HG03469 (cell line): ENCODE results near the gene YY1.
"Not testable (repeated sequence)": the region's sequence is repeated elsewhere in the genome, so short reads cannot be mapped to it uniquely, and the experiment has no call there.

Experiments used
- ATAC-seq: cut with Tn5 transposase; IDR thresholded peaks from one replicate; pipeline ENCODE4 v1.9.1; 2021; ENCODE audit warnings: mild to moderate bottlenecking, moderate library complexity, moderate number of reproducible peaks; ENCODE audit not compliant: unreplicated experiment

YY1 gene

DNA sequence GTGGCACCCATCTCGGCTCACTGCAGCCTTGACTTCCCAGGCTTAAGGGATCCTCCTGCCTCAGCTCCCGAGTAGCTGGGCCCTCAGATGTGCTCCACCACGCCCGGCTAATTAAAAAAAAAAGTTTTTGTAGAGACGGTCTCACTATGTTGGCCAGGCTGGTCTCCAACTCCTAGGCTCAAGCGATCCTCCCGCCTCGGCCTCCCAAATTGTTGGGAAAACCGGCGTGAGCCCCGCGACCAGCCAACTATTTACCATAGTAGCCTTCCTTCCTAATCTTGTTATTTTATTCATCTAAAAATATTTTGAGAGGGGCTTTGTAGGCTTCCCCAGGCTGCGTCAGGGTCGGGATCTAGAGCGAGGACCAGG is 25.4 kb upstream of the YY1 start:
- ATAC-seq = no peak

- peak; percentile 78 for ATAC-seq
Observed at GRCh38 chr14:100213956-100214769, 24.8 kb upstream of the YY1 start.

DNA sequence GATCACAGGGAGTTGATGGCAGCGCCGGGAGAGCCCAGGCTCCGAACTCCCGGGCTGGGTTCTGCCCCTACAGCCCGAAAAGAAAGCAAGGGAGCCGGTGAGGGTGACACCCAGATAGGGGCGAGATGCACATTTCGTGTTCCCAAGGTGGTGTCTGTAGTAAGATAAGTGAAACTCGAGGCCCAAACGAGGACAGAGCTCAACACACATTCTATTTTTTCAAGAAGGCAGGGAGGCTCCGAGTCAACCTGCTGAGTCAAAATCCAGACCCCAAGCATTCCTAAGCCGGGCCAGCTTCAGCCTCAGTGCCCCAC is 24.2 kb upstream of the YY1 start:
- peak; percentile 4 for ATAC-seq

DNA sequence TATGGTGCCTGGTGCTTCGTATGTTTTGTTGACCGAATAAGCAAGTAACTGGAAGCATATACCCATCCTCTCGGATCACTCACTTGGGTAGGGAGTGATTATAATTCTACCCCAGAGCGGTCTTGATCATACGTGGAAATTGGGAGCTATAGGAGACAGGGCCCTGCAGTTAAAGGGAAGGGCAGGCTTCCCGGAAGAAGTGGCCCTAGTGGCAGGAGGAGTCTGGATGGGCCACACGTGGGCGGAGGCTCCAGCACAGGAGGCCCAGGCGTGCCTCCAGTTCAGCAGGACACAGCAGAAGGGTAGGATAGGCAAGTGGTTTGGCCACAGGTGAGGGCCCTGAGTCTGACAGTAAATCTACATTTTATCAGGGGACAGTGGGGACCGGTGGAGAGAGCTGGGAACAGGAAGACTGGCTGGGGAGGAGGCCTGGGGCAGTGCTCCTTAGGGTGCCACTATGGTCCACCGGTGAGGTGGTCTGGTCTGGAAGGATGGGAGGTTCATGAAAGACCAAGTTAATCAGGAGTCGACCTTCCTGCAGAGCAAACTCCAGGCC is 23.5 kb upstream of the YY1 start:
- ATAC-seq = no peak

- no peak for ATAC-seq
Observed at GRCh38 chr14:100219126-100219785, 19.7 kb upstream of the YY1 start.

GRCh38 chr14:100221533-100222223 is 17.3 kb upstream of the YY1 start:
- peak; percentile 94 for ATAC-seq

DNA sequence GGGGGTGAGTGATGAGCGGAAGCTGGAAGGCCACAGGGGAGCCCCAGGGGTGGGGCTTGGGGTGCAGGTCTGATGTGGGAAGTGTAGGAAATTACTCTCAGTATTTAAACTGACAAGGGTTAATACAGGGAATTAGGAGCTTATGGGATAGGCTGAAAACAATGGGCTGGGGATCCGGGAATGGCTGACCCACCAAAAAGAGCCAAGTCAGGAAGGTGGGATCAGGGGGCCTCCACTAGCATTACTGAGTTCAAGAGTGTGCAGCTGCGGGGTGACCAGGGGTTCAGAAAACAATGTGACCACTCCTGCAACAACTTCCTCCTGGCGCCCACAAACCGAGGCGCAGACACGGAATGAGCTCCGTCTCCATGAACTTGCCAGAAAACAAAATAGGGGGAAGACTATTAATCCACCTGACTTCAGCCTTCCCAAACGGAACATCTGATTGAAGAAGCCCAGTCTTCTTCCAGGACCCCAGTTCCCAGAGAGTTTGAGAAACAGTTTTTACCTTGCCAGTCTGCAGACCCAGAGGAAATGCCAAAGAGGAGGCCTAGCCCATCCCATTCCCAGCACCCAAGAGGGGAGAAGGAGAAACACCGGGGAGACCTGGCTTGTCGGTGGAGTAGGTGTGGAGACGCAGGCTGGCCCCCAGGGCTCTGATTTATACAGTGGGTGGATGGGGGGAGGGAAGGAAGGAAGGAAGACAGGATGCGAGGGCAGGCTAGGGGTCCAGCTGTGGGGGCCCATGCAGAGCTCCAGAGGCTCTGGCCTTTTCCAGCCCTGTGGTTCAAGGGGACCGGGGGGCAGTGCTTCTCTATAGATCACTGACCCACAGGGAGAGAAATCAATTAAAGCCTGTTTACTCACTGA is 16.5 kb upstream of the YY1 start:
- no peak for ATAC-seq

- no peak for ATAC-seq
Observed at GRCh38 chr14:100223332-100224201, 15.4 kb upstream of the YY1 start.

GRCh38 chr14:100224229-100224866 is 14.6 kb upstream of the YY1 start:
- ATAC-seq = no peak

- no peak for ATAC-seq
Observed at GRCh38 chr14:100225169-100225568, 13.8 kb upstream of the YY1 start.

- ATAC-seq = no peak
Observed at GRCh38 chr14:100230361-100230760, 8.6 kb upstream of the YY1 start.

GRCh38 chr14:100234511-100234910 is 4.4 kb upstream of the YY1 start:
- ATAC-seq = no peak

- ATAC-seq = not testable (repeated sequence)
Observed at GRCh38 chr14:100236271-100236818, 2.6 kb upstream of the YY1 start.

- ATAC-seq = no peak
Observed at GRCh38 chr14:100236881-100237280, 2.1 kb upstream of the YY1 start.

- ATAC-seq = no peak
Observed at GRCh38 chr14:100237735-100238418, 1.1 kb upstream of the YY1 start.

DNA sequence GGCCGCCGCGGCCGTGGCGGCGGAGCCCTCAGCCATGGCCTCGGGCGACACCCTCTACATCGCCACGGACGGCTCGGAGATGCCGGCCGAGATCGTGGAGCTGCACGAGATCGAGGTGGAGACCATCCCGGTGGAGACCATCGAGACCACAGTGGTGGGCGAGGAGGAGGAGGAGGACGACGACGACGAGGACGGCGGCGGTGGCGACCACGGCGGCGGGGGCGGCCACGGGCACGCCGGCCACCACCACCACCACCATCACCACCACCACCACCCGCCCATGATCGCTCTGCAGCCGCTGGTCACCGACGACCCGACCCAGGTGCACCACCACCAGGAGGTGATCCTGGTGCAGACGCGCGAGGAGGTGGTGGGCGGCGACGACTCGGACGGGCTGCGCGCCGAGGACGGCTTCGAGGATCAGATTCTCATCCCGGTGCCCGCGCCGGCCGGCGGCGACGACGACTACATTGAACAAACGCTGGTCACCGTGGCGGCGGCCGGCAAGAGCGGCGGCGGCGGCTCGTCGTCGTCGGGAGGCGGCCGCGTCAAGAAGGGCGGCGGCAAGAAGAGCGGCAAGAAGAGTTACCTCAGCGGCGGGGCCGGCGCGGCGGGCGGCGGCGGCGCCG is 381 bp downstream of the YY1 start:
- ATAC-seq = no peak

DNA sequence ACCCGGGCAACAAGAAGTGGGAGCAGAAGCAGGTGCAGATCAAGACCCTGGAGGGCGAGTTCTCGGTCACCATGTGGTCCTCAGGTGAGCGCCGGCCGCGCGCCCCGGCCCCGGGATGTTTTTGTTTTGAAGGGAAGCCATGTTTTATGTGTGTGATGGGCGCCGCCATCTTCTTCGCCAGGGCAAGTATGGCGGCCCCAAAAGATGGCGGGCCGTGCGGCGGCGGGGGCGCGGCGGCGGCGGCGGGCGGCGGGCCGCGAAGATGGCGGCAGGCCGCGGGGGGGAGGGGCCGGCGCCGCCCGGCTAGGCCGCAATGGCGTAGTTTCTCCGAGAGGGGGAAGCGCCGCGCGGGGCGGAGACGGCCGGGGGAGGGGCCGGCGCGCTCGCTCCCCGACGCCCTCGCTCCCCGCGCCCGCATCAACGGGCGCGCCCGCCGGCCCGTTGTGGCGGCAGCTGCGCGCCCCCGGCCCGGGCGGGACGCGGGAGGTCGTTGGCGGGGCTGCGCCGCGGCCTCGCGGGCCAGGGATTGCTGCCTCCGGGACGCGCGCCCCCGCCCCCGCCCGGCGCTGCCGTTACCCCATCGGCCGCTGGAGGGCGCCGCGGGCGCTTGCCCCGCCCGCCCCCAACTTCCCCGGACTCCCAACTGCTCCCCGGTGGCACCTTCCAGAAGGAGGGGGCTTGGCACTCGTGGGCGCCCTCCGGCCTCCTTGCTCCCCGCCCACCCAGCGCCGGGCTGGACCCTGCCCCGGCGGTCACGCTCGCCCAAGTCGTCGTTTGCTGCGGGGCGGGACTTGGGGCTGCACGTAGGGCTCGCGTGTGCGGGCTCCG is 1.1 kb downstream of the YY1 start:
- peak; percentile 21 for ATAC-seq
